GM03348 (cell line): ENCODE results near the gene SEMA3F.
A peak's percentile ranks its signal among the peaks of the same experiment; 100 is the strongest.

Experiments
- DNase-seq: peaks from one replicate; pipeline ENCODE4 v3.0.0; 2012; ENCODE audit warnings: low spot score

SEMA3F gene

GRCh38 chr3:50235716-50236483 lies 80.8 kb downstream of the SEMA3F start, which contains the start of gene GNAI2:
TSS of gene GNAI2 (plus strand) at chr3:50236204. CDS start at chr3:50236336, 132 bp downstream.
- peak; percentile 99 for DNase-seq

- no peak for DNase-seq
Measured at GRCh38 chr3:50236484-50237132, 81.5 kb downstream of the SEMA3F start.

GRCh38 chr3:50237133-50237651 lies 82.1 kb downstream of the SEMA3F start:
- peak; percentile 65 for DNase-seq

GRCh38 chr3:50237754-50238548 lies 82.8 kb downstream of the SEMA3F start:
- peak; percentile 92 for DNase-seq

- peak; percentile 79 for DNase-seq
Measured at GRCh38 chr3:50238549-50239026, 83.5 kb downstream of the SEMA3F start.
